GM12865 (cell line): ENCODE measurements around the gene PLEKHA1.
A peak's percentile ranks its signal among the peaks of the same experiment; 100 is the strongest.

Source experiments
- DNase-seq: peaks from one replicate; pipeline ENCODE4 v3.0.0; 2010; ENCODE audit warnings: low read depth
- H3K4me3 ChIP-seq: 2 replicates; pipeline ENCODE4 v1.5.1; 2011; ENCODE audit warnings: mild to moderate bottlenecking, low read depth, low read length, control low read depth
- TF ChIP-seq, protein P1 (sequence below): IDR thresholded peaks from 2 replicates; pipeline ENCODE4 v1.5.1; 2011; ENCODE audit warnings: low read length, control low read depth, low read depth, inconsistent platforms; ENCODE audit not compliant: insufficient read depth; ENCODE audit errors: missing control alignments

PLEKHA1 gene

DNA sequence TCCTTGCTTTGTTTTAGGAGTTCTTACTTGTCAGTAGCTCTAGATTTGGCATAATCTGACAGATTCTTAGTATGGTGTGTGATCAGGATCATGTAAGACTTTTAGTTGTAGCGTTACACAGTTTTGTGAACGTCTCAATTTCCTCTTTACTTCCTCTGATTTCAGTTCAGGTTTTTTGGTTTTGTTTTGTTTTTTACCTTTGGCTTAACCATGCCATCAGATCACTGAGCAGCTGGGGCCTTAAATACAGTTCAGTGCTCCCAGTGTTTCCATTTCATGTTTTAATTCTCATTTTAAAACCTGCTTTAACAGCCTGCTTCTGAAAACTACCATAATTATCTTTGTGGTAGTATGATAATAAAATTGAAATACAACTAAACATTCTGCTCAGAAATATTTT, 52.8 kb downstream of the PLEKHA1 start:
- no peak overlapping the region for H3K4me3 ChIP-seq
- TF ChIP-seq, protein P1, sequence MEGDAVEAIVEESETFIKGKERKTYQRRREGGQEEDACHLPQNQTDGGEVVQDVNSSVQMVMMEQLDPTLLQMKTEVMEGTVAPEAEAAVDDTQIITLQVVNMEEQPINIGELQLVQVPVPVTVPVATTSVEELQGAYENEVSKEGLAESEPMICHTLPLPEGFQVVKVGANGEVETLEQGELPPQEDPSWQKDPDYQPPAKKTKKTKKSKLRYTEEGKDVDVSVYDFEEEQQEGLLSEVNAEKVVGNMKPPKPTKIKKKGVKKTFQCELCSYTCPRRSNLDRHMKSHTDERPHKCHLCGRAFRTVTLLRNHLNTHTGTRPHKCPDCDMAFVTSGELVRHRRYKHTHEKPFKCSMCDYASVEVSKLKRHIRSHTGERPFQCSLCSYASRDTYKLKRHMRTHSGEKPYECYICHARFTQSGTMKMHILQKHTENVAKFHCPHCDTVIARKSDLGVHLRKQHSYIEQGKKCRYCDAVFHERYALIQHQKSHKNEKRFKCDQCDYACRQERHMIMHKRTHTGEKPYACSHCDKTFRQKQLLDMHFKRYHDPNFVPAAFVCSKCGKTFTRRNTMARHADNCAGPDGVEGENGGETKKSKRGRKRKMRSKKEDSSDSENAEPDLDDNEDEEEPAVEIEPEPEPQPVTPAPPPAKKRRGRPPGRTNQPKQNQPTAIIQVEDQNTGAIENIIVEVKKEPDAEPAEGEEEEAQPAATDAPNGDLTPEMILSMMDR = no peak
- no peak for DNase-seq

DNA sequence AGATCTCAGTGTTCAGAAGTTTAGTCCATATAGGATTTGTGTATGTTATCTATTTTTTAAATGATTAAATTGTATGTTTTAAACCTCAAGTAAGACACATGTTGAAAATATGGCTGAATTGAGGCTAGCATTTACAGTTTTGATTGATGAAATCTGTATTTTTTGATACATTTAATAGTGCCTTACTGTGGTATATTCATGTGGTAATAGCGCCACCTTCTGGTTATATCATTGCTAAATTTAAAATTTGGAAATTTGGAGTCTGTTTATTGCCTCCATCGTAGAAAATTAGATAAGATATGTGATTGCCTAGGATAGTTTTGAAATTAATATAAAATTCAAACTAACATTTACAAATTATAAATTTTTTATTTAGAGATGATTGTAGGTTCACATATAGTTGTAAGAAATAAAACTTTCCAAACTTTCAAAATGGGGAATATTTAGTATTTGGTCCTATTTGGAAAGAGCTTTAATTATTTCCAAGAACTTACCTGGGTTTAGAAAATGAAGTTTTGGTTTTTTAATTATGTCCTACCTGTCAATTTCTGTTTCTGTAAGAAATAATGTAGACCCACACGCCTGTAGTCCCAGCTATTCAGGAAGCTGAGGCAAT, 60.8 kb downstream of the PLEKHA1 start:
- DNase-seq = peak; percentile 35
- no peak overlapping the region for H3K4me3 ChIP-seq
- TF ChIP-seq, protein P1 = peak; percentile 25

DNA sequence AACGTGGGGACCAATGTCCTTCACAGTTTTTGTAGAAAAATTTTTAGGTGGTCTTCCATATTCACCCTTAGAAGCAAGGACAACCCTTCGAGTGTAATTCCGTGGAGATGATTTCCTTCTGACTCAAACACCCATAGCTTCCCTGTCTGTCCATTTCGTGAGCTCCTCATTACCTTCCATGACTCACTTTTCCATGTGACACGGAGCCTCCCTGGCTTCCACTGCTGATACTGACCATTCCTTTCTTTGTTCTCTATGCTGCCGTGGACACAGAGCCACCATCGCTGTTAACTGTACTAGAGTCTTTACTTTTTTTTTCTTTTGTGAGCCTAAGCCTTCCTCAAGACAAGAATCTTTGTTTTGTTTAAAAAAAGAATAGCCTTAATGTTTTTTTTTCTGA, 67.5 kb downstream of the PLEKHA1 start:
- H3K4me3 ChIP-seq = no peak overlapping the region
- no peak for DNase-seq
- TF ChIP-seq, protein P1 = no peak

DNA sequence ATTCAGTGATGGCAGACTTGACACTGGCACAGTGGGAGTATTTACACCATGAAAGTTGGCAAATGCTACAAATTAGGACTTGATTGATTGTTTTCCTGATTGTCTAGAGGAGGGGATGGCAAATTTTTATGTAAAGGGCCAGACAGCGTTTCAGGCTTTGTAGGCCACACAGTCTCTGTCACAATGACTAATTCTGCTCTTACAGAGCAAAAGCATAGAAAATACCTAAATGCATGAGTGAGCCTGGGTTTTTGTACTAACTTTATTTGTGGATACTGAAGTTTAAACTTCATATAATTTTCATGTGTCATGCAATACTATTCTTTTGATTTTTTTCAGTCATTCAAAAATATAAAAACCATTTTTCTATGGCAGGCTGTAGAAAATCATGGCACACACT, 71.0 kb downstream of the PLEKHA1 start:
- TF ChIP-seq, protein P1 = no peak
- no peak for DNase-seq
- no peak overlapping the region for H3K4me3 ChIP-seq

DNA sequence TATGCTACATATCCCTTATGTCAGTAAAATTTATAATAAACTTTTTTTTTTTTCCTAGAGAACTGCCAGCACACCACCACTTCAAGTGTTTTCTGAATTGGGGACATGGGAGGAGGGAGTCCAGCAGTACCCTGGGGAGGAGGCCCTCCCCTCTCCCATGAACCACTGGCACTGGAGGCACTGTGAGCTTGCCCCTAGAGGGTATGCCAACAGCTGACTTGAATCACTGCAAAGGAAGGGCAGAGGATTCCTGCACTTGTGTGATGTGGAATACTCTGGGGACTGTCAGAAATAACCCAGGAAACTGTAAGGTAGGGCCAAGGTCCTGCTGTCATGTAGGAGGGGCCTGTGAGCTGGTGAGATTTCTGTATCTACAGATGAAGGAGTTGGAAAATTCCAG, 71.4 kb downstream of the PLEKHA1 start:
- no peak overlapping the region for H3K4me3 ChIP-seq
- TF ChIP-seq, protein P1 = no peak
- DNase-seq = no peak

DNA sequence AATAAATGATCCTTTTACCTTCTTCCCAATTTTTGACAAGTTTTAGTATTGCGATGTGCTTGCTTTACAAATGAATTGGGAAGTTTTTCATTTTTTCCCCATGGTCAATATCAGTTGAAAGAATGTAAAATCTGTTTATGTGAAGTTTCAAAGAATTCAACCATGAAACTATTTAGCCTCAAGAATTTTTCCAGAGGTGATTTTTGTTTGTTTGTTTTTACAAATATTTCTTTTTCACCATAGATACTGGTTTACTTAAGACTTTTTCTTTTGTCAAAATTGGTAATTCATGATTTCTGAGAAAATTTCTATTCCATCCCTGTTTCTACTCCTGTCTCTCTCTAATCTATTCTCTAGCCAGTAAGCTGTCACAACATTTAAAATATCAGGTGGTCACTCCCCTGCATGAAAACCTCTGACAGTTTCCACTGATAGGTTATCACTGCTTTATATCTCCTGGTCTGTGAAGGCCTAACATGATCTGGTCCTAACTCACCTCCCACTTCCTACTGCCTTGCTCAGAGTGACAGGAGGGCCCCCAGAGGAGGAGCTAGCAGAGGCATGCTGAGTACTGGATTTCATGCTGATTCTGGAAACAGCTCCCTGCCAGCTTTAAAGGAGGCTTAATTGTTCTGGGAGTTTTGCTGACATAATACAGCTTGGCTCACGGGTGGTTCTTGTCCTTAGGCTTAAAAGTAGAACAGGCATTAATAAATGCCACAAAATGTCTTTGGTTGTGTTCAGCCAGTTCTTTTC, 72.3 kb downstream of the PLEKHA1 start:
- TF ChIP-seq, protein P1 = no peak
- no peak overlapping the region for H3K4me3 ChIP-seq
- no peak for DNase-seq

DNA sequence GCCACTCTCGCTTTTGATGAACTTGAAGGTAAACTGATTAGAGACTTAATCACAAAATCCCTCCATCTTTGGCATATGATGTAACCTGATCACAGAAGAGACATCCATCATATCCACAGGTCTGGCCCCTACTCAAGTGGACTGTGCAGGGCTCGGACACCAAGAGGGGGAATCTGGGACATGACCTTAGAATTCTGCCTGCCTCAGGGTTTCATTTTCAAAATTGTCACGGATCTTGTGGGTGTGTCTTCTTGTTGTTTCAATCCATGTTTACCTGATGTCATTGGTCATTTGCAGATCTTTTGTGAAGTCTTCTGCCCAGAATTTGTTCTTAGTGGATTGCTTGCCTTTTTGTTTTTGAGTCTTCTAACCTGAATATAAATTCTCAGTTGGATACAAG, 74.1 kb downstream of the PLEKHA1 start:
- H3K4me3 ChIP-seq = no peak overlapping the region
- DNase-seq = no peak
- TF ChIP-seq, protein P1 = no peak
